Ishikawa (cell line): Measurements from ENCODE around the gene RHBDD1.

Experiments
- CEBPB ChIP-seq: IDR thresholded peaks from 2 replicates; pipeline ENCODE4 v1.6.1; 2012
- FOXM1 ChIP-seq: IDR thresholded peaks from 2 replicates; pipeline ENCODE4 v1.6.1; 2012; ENCODE audit warnings: low read depth, borderline replicate concordance
- NFIC ChIP-seq: IDR thresholded peaks from 2 replicates; pipeline ENCODE4 v1.6.1; 2012
- RAD21 ChIP-seq: IDR thresholded peaks from 2 replicates; pipeline ENCODE4 v1.6.1; 2012; ENCODE audit warnings: low read depth
- TEAD4 ChIP-seq: IDR thresholded peaks from 2 replicates; pipeline ENCODE4 v1.6.1; 2012
- TF ChIP-seq, protein P1 (sequence below): IDR thresholded peaks from 2 replicates; pipeline ENCODE4 v1.6.1; 2012; ENCODE audit warnings: low read depth, mild to moderate bottlenecking
- TF ChIP-seq, protein P2 (sequence below): IDR thresholded peaks from 2 replicates; pipeline ENCODE4 v1.6.1; 2012

DNA sequence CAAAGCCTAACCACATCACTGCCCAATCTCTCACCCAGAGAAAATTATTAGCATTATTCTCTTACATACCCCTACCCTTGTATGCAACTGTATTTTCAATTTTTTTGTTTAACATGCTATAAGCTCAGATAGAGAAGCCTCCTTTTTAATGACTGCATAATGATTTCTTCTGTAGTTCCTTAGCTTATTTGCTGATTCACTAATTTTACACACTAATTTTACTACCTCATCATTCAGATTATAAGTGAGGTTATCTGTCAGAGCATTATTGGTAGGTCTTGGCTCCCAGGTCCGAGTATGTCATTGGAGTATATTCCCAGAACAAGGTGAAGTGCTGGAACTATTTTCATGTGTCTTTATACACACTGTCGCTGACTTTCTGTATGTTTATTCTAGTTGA is 45.4 kb downstream of the RHBDD1 start:
- TF ChIP-seq, protein P1, sequence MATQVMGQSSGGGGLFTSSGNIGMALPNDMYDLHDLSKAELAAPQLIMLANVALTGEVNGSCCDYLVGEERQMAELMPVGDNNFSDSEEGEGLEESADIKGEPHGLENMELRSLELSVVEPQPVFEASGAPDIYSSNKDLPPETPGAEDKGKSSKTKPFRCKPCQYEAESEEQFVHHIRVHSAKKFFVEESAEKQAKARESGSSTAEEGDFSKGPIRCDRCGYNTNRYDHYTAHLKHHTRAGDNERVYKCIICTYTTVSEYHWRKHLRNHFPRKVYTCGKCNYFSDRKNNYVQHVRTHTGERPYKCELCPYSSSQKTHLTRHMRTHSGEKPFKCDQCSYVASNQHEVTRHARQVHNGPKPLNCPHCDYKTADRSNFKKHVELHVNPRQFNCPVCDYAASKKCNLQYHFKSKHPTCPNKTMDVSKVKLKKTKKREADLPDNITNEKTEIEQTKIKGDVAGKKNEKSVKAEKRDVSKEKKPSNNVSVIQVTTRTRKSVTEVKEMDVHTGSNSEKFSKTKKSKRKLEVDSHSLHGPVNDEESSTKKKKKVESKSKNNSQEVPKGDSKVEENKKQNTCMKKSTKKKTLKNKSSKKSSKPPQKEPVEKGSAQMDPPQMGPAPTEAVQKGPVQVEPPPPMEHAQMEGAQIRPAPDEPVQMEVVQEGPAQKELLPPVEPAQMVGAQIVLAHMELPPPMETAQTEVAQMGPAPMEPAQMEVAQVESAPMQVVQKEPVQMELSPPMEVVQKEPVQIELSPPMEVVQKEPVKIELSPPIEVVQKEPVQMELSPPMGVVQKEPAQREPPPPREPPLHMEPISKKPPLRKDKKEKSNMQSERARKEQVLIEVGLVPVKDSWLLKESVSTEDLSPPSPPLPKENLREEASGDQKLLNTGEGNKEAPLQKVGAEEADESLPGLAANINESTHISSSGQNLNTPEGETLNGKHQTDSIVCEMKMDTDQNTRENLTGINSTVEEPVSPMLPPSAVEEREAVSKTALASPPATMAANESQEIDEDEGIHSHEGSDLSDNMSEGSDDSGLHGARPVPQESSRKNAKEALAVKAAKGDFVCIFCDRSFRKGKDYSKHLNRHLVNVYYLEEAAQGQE, result no peak
- TF ChIP-seq FOXM1, result no peak
- no peak for TF ChIP-seq RAD21
- TF ChIP-seq TEAD4, result no peak
- TF ChIP-seq, protein P2, sequence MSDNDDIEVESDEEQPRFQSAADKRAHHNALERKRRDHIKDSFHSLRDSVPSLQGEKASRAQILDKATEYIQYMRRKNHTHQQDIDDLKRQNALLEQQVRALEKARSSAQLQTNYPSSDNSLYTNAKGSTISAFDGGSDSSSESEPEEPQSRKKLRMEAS, result no peak
- no peak for TF ChIP-seq CEBPB
- TF ChIP-seq NFIC, result no peak
